B cell (primary cell): ENCODE results near the gene TMEM208.

Experiments used
- EZH2 ChIP-seq: IDR thresholded peaks from 2 replicates; pipeline ENCODE4 v1.6.1; 2012; ENCODE audit warnings: borderline replicate concordance, low read depth, mild to moderate bottlenecking, moderate library complexity, low read length; ENCODE audit not compliant: insufficient read depth, poor library complexity, severe bottlenecking
- TF ChIP-seq, protein P1 (sequence below): fragments of 200-600 bp; IDR thresholded peaks from one replicate; pipeline ENCODE4 v1.8.0; 2022; ENCODE audit warnings: antibody characterized with exemption, mild to moderate bottlenecking

GRCh38 chr16:67270931-67271338, 44.0 kb downstream of the TMEM208 start:
- TF ChIP-seq, protein P1, sequence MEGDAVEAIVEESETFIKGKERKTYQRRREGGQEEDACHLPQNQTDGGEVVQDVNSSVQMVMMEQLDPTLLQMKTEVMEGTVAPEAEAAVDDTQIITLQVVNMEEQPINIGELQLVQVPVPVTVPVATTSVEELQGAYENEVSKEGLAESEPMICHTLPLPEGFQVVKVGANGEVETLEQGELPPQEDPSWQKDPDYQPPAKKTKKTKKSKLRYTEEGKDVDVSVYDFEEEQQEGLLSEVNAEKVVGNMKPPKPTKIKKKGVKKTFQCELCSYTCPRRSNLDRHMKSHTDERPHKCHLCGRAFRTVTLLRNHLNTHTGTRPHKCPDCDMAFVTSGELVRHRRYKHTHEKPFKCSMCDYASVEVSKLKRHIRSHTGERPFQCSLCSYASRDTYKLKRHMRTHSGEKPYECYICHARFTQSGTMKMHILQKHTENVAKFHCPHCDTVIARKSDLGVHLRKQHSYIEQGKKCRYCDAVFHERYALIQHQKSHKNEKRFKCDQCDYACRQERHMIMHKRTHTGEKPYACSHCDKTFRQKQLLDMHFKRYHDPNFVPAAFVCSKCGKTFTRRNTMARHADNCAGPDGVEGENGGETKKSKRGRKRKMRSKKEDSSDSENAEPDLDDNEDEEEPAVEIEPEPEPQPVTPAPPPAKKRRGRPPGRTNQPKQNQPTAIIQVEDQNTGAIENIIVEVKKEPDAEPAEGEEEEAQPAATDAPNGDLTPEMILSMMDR: no peak
- TF ChIP-seq EZH2: no peak
